Activated CD4-positive, alpha-beta memory T cell treated with anti-CD3 and anti-CD28 coated beads, Interleukin-2, amount 10 ng/mL, durations not matched to agents 7 days and 5 days (primary cell): Measurements from ENCODE around the gene WDR36. TPM values are rescaled to one million over a fixed set of nuclear protein-coding genes. Genes with fewer than 3 reads are reported as not detected.
A peak's percentile ranks its signal among the peaks of the same experiment; 100 is the strongest.

ENCODE experiments used
- CTCF ChIA-PET: fragments of 350-600 bp; sonication (Branson Sonifier 250); formaldehyde crosslinking; loops from one replicate; lab custom pipeline; 2021; ENCODE audit warnings: antibody characterized with exemption, inconsistent platforms; lab: Charles Lee
- POLR2A ChIA-PET: fragments of 350-600 bp; sonication (Branson Sonifier 250); formaldehyde crosslinking; loops from one replicate; lab custom pipeline; 2021; ENCODE audit warnings: antibody characterized with exemption; lab: Charles Lee
- DNase-seq: peaks from one replicate; pipeline ENCODE4 v3.0.0-alpha.2; 2020
- H3K27ac Mint-ChIP-seq: one replicate; pipeline ENCODE4 v1.8.0; 2021; ENCODE audit warnings: mild to moderate bottlenecking, mixed read lengths
- H3K27me3 Mint-ChIP-seq: one replicate; pipeline ENCODE4 v1.8.0; 2021; ENCODE audit warnings: mixed read lengths
- H3K36me3 Mint-ChIP-seq: one replicate; pipeline ENCODE4 v1.8.0; 2021; ENCODE audit warnings: low read depth, mixed read lengths
- H3K4me1 Mint-ChIP-seq: one replicate; pipeline ENCODE4 v1.8.0; 2021; ENCODE audit warnings: mixed read lengths
- H3K4me3 Mint-ChIP-seq: one replicate; pipeline ENCODE4 v1.8.0; 2021; ENCODE audit warnings: mild to moderate bottlenecking, mixed read lengths
- H3K9me3 Mint-ChIP-seq: one replicate; pipeline ENCODE4 v1.8.0; 2021; ENCODE audit warnings: mixed read lengths
- total RNA-seq, 2 experiments: library from RNA; stranded (reverse); gene quantifications; one replicate each; pipeline ENCODE4 v1.2.3, GENCODE V29; 2021

Gene WDR36
- 10 to 100 TPM; 21.8 to 23.2 TPM for total RNA-seq

DNA sequence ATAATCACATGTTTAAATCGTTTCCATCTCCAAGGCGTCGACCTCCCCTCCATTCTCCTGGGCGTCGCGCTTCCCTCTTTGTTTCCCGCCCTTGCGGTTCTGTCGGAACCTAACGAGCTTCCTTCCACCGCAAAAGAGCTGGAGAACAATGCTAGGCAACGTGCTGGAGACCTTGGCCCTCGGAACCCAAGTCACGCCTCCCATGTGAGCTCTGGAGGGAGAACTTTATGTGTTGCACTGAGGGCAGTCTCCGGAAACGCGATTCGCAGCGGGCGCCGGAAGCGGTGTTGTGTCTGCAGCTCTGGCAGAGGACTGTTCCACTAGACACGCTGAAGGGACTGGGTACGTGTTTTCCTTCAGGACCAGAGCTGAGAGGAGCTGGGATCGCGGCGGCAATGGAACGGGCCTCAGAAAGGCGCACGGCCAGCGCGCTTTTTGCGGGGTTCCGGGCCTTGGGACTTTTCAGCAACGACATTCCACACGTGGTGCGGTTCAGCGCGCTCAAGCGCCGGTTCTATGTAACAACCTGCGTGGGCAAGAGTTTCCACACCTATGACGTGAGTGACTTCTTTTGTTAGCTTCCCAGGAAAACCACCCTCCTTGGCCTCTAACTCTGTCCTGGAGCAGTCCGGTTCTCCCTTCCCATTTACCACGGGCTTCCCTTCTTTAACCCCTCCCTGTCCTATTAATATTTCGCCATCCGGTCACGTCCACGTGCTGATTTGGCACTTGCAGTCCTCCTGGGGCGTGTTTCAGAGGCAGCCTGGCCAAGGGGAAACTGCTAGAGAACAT is at the start of gene WDR36:
TSS of gene WDR36 (plus strand) at position 287 of the 792 bp plus-strand sequence. CDS start at position 396, 109 bp downstream.
- H3K9me3 Mint-ChIP-seq: peaks cover 2% of the 10 kb centered on the region
- H3K36me3 Mint-ChIP-seq: peaks cover 12% of the 10 kb centered on the region
- peak within 1 kb of the TSS; percentile 82 for H3K27ac Mint-ChIP-seq
- H3K4me1 Mint-ChIP-seq: peaks cover 36% of the 10 kb centered on the region
- H3K4me3 Mint-ChIP-seq: peak within 1 kb of the TSS; percentile 88
- ChIA-PET POLR2A (interaction anchor here (0.8 to 2.0 kb wide), 7 partner anchors 9 to 1068 kb away, joined by 3 to 6 read pairs (median 4); partner anchors contain the start of gene TMEM232), CTCF (interaction anchor here (0.6 to 2.3 kb wide), 7 partner anchors 13 to 1858 kb away, joined by 3 to 7 read pairs (median 4); no protein-coding TSS in a partner anchor)
- peaks cover 4% of the 10 kb centered on the region for H3K27me3 Mint-ChIP-seq
- peak; percentile 90 for DNase-seq

- ChIA-PET POLR2A (no interaction called here), CTCF (no interaction called here)
- Mint-ChIP-seq H3K9me3 (no peaks in the 10 kb centered on the region), H3K36me3 (no peaks in the 10 kb centered on the region), H3K27me3 (peaks cover 2% of the 10 kb centered on the region), H3K4me3 (no peak overlapping the region), H3K4me1 (no peaks in the 10 kb centered on the region), H3K27ac (no peak overlapping the region)
- no peak for DNase-seq
These were observed 48.2 kb upstream of the WDR36 start for GRCh38 chr5:111043712-111044506.

DNA sequence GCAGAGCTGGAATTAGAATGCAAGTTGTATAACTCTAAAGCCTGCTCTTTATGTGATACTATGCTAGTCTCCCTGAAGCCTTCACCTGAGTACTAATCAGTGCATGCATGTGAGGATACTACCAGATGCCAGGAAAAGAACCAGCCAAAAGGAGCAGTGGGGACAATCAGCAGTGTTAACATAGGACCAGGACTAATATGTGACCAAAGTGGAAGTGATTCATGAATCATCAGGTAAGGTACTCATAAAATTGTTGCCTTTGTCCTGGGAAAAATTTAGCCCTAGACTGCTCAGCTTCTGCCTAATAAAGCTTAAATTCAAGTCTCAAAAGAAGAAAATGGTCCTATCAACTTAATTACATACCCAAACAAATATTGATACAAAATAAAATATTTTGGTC is 34.1 kb upstream of the WDR36 start:
- Mint-ChIP-seq H3K27ac (no peak overlapping the region), H3K4me1 (no peaks in the 10 kb centered on the region), H3K27me3 (peaks cover 17% of the 10 kb centered on the region), H3K36me3 (no peaks in the 10 kb centered on the region), H3K4me3 (no peak overlapping the region), H3K9me3 (no peaks in the 10 kb centered on the region)
- POLR2A ChIA-PET: no interaction called here
- no peak for DNase-seq
- CTCF ChIA-PET: interaction anchor here (0.8 kb wide), 1 partner anchor 10 kb away, joined by 3 read pairs; no protein-coding TSS in a partner anchor

DNA sequence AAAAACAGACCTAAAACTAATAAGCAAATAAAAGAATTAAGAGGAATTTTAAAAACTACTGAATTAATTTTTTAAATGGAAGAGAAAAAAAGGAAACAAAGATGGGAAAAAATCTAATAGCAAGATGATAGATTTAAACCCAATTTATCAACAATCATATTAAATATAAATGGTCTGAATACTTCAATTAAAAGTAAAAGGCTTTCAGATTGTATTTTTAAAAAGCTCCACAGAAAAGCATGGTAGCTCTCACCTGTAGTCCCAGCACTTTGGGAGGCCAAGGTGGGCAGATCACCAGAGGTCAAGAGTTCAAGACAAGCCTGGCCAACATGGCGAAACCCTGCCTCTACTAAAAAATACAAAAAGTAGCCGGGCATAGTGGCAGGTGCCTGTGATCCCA is 32.0 kb upstream of the WDR36 start:
- Mint-ChIP-seq H3K9me3 (no peaks in the 10 kb centered on the region), H3K27ac (no peak overlapping the region), H3K27me3 (peaks cover 21% of the 10 kb centered on the region), H3K4me1 (no peaks in the 10 kb centered on the region), H3K36me3 (no peaks in the 10 kb centered on the region), H3K4me3 (no peak overlapping the region)
- POLR2A ChIA-PET: no interaction called here
- CTCF ChIA-PET: no interaction called here
- DNase-seq: no peak

DNA sequence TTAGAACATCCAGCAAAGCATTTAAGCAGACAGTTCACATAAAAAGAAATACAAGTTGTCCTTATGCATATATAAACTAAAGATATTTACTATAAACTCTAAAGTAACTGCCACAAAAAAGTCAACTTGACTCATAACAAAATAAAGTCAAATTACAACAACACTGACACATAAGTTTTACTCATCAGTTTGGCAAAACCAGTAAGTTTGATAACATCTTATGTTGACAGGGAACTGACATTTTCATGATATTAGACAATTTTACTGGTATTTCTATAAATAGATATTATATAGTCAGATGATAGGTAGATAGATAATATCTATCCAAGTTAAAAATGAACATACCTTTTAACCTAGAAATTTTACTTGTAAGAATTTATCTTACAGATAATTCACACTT is 30.5 kb upstream of the WDR36 start:
- DNase-seq: no peak
- ChIA-PET POLR2A (no interaction called here), CTCF (no interaction called here)
- Mint-ChIP-seq H3K4me1 (no peaks in the 10 kb centered on the region), H3K36me3 (no peaks in the 10 kb centered on the region), H3K9me3 (no peaks in the 10 kb centered on the region), H3K27me3 (peaks cover 31% of the 10 kb centered on the region), H3K4me3 (no peak overlapping the region), H3K27ac (no peak overlapping the region)

GRCh38 chr5:111063709-111064322 is 28.3 kb upstream of the WDR36 start:
- ChIA-PET CTCF (no interaction called here), POLR2A (no interaction called here)
- Mint-ChIP-seq H3K36me3 (no peaks in the 10 kb centered on the region), H3K27ac (no peak overlapping the region), H3K27me3 (peaks cover 42% of the 10 kb centered on the region), H3K9me3 (no peaks in the 10 kb centered on the region), H3K4me1 (no peaks in the 10 kb centered on the region), H3K4me3 (no peak overlapping the region)
- DNase-seq: no peak

GRCh38 chr5:111066261-111066938 is 25.7 kb upstream of the WDR36 start:
- no peak for DNase-seq
- peaks cover 66% of the 10 kb centered on the region for H3K27me3 Mint-ChIP-seq
- no peak overlapping the region for H3K4me3 Mint-ChIP-seq
- no peaks in the 10 kb centered on the region for H3K9me3 Mint-ChIP-seq
- H3K4me1 Mint-ChIP-seq: peaks cover 5% of the 10 kb centered on the region
- ChIA-PET POLR2A (no interaction called here), CTCF (no interaction called here)
- H3K27ac Mint-ChIP-seq: no peak overlapping the region
- no peaks in the 10 kb centered on the region for H3K36me3 Mint-ChIP-seq

DNA sequence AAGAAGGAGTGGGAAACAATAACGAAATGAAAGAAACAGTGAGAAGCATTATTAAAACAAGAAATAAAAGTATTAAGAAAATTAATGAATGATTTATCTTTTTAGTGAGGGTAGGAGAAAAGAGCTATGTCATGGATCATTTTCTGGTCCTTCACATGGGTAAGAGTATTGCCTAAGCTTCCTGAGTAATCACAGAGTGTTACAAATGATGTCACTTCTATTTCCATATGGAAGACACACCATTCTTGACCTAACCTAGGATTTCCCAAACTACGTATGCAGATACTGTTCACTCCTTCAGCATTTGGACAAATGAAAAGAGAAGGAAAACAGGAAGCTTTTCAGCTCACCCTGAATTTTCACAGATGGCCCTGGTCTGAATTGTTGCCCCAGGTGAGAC is 23.9 kb upstream of the WDR36 start:
- H3K9me3 Mint-ChIP-seq: no peaks in the 10 kb centered on the region
- H3K36me3 Mint-ChIP-seq: no peaks in the 10 kb centered on the region
- ChIA-PET CTCF (interaction anchor here (1.2 kb wide), 1 partner anchor 215 kb away, joined by 3 read pairs; no protein-coding TSS in a partner anchor), POLR2A (no interaction called here)
- no peak for DNase-seq
- peaks cover 83% of the 10 kb centered on the region for H3K27me3 Mint-ChIP-seq
- no peak overlapping the region for H3K27ac Mint-ChIP-seq
- H3K4me3 Mint-ChIP-seq: no peak overlapping the region
- peaks cover 10% of the 10 kb centered on the region for H3K4me1 Mint-ChIP-seq

- Mint-ChIP-seq H3K9me3 (no peaks in the 10 kb centered on the region), H3K4me1 (peaks cover 19% of the 10 kb centered on the region), H3K27me3 (peaks cover 87% of the 10 kb centered on the region), H3K4me3 (no peak overlapping the region), H3K36me3 (no peaks in the 10 kb centered on the region), H3K27ac (no peak overlapping the region)
- ChIA-PET POLR2A (no interaction called here), CTCF (no interaction called here)
- no peak for DNase-seq
These were observed 22.3 kb upstream of the WDR36 start for GRCh38 chr5:111069839-111070238.

- Mint-ChIP-seq H3K27ac (no peak overlapping the region), H3K27me3 (peaks cover 86% of the 10 kb centered on the region), H3K9me3 (no peaks in the 10 kb centered on the region), H3K4me1 (peaks cover 19% of the 10 kb centered on the region), H3K36me3 (no peaks in the 10 kb centered on the region), H3K4me3 (no peak overlapping the region)
- ChIA-PET CTCF (no interaction called here), POLR2A (no interaction called here)
- DNase-seq: no peak
These were observed 21.6 kb upstream of the WDR36 start for GRCh38 chr5:111070272-111071134.

DNA sequence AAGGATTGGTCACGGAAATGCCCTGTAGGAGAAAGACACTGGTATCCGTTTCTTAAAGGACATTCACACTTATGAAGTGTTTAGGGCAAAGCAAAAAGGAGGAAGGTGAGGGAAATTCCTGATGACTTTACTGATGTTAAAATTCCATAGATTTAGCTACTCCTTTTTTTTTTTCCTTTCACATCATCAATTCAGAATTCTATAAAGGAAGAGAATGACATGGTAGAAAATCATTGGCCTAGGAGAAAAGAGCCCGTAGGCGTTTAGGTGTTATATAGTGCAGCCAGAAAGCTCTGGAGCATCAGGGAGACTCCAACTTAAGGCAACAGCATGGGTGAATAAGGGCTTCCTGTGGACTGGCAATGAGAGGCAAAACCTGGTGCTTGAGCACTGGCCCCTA is 20.7 kb upstream of the WDR36 start, which contains the start of gene TSLP:
TSS of gene TSLP (plus strand) at position 301 of the 400 bp plus-strand sequence. CDS start 178 bp downstream, outside the sequence.
- Mint-ChIP-seq H3K27ac (no peak within 1 kb of the TSS), H3K4me1 (peaks cover 19% of the 10 kb centered on the region)

More for the DNA sequence above, 20.7 kb upstream of the WDR36 start, which contains the start of gene TSLP:
- Mint-ChIP-seq H3K4me3 (peak within 1 kb of the TSS; percentile 79), H3K27me3 (peaks cover 82% of the 10 kb centered on the region), H3K36me3 (no peaks in the 10 kb centered on the region), H3K9me3 (no peaks in the 10 kb centered on the region)
- DNase-seq: no peak
- CTCF ChIA-PET: no interaction called here
- POLR2A ChIA-PET: interaction anchor here (0.6 kb wide), 1 partner anchor 25 kb away, joined by 3 read pairs; no protein-coding TSS in a partner anchor
